GM12873 (cell line): ENCODE data around the gene IL21.

ENCODE experiments used
- CTCF ChIP-seq: IDR thresholded peaks from 2 replicates; pipeline ENCODE4 v1.5.1; 2012; ENCODE audit warnings: low read depth, mild to moderate bottlenecking, moderate library complexity, low read length, control low read depth; ENCODE audit not compliant: insufficient read depth; ENCODE audit errors: missing control alignments

Gene IL21

DNA sequence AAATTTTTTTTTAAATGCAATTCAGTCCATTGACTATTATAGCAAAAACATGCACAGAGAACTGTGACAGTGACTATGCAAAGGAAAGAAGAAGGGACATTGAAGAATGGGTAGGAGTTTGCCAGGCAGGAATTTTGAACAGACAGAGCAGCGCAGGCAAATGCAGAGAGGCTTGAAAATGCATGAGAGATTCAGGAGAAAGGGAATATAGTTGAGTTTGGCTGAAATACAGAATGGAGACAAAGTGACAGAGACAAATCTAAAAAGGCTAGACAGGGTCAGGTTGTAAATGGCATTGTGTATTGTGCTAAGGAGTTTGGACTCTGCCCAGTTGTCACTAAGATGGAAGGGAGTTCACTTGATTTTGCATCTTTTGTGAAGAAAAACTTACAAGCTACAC, 42.4 kb upstream of the IL21 start:
- TF ChIP-seq CTCF, result no peak

DNA sequence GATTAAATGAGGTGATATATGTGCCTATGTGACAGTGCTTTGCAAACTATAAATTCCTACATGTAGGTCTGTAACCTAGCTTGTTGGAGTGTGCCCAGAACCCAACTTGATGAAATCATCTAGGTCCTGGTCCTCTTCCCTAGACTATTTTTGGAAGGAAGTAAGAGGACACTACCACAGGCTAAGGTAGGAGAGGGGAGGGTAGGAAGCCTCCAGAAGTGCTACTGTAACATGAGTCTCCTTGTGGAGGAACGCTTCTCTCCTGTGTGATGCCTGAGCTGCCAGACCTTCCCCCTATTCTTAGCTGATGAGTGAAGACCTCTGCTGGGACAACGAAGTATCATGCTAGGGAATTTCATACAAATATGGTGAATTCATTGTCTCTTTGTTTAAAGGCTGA, 41.8 kb upstream of the IL21 start:
- TF ChIP-seq CTCF, result no peak

GRCh38 chr4:122661176-122662160, 40.6 kb upstream of the IL21 start:
- no peak for TF ChIP-seq CTCF

- no peak for TF ChIP-seq CTCF
Observed at GRCh38 chr4:122658818-122659295, 38.0 kb upstream of the IL21 start.

- no peak for TF ChIP-seq CTCF
Observed at GRCh38 chr4:122658377-122658776, 37.5 kb upstream of the IL21 start.

- TF ChIP-seq CTCF, result no peak
Observed at GRCh38 chr4:122657553-122657952, 36.7 kb upstream of the IL21 start.

- TF ChIP-seq CTCF, result peak; percentile 63
Observed at GRCh38 chr4:122652379-122652778, 31.5 kb upstream of the IL21 start.
